ENCODE measurements around the gene ATP2A3.
"Not testable (repeated sequence)": the region's sequence is repeated elsewhere in the genome, so short reads cannot be mapped to it uniquely, and the experiment has no call there.

The ATP2A3 gene

GRCh38 chr17:3991699-3992098 lies 27.5 kb upstream of the ATP2A3 start:
- DNase-seq (ENCODE audit: low read depth, low spot score): not testable (repeated sequence)

GRCh38 chr17:3990386-3991127 lies 26.3 kb upstream of the ATP2A3 start:
- DNase-seq (ENCODE audit: low read depth, low spot score): no peak

- no peak for DNase-seq (ENCODE audit: low read depth, low spot score)
Observed at GRCh38 chr17:3989041-3989886, 25.0 kb upstream of the ATP2A3 start.

GRCh38 chr17:3988297-3989040 lies 24.2 kb upstream of the ATP2A3 start:
- DNase-seq (ENCODE audit: low read depth, low spot score): no peak

- DNase-seq (ENCODE audit: low read depth, low spot score): no peak
Observed at GRCh38 chr17:3986939-3987335, 22.7 kb upstream of the ATP2A3 start.

GRCh38 chr17:3986270-3986938 lies 22.2 kb upstream of the ATP2A3 start:
- DNase-seq (ENCODE audit: low read depth, low spot score): no peak

- DNase-seq (ENCODE audit: low read depth, low spot score): no peak
Observed at GRCh38 chr17:3985846-3986245, 21.6 kb upstream of the ATP2A3 start.

- no peak for DNase-seq (ENCODE audit: low read depth, low spot score)
Observed at GRCh38 chr17:3983606-3984484, 19.6 kb upstream of the ATP2A3 start.

- no peak for DNase-seq (ENCODE audit: low read depth, low spot score)
Observed at GRCh38 chr17:3982541-3983017, 18.3 kb upstream of the ATP2A3 start.

GRCh38 chr17:3982113-3982512 lies 17.9 kb upstream of the ATP2A3 start:
- DNase-seq (ENCODE audit: low read depth, low spot score): no peak

GRCh38 chr17:3981455-3981854 lies 17.2 kb upstream of the ATP2A3 start:
- no peak for DNase-seq (ENCODE audit: low read depth, low spot score)

GRCh38 chr17:3980381-3981014 lies 16.3 kb upstream of the ATP2A3 start:
- DNase-seq (ENCODE audit: low read depth, low spot score): no peak

- DNase-seq (ENCODE audit: low read depth, low spot score): no peak
Observed at GRCh38 chr17:3979290-3979611, 15.0 kb upstream of the ATP2A3 start.

GRCh38 chr17:3978421-3979289 lies 14.4 kb upstream of the ATP2A3 start:
- DNase-seq (ENCODE audit: low read depth, low spot score): no peak

- DNase-seq (ENCODE audit: low read depth, low spot score): no peak
Observed at GRCh38 chr17:3977387-3977786, 13.2 kb upstream of the ATP2A3 start.

GRCh38 chr17:3976675-3977171 lies 12.5 kb upstream of the ATP2A3 start:
- DNase-seq (ENCODE audit: low read depth, low spot score): no peak

GRCh38 chr17:3974980-3975379 lies 10.7 kb upstream of the ATP2A3 start:
- DNase-seq (ENCODE audit: low read depth, low spot score): no peak

- DNase-seq (ENCODE audit: low read depth, low spot score): no peak
Observed at GRCh38 chr17:3974138-3974687, 10.0 kb upstream of the ATP2A3 start.
